Hippocampal formation (tissue), 2 donors: ENCODE results near the gene VCAM1.
"Not testable (repeated sequence)": the region's sequence is repeated elsewhere in the genome, so short reads cannot be mapped to it uniquely, and the experiment has no call there.

Experiments used
- DNase-seq, 2 donors: peaks; one replicate each; lab custom pipeline; 2025; lab: John Stamatoyannopoulos, UW

Gene VCAM1

GRCh38 chr1:100719490-100719889, at the start of gene VCAM1:
VCAM1 (plus strand) TSS chr1:100719742; CDS start chr1:100719861, 119 bp downstream.
- no peak for DNase-seq

GRCh38 chr1:100670083-100670482, 49.5 kb upstream of the VCAM1 start:
- no peak for DNase-seq

- no peak for DNase-seq
These were observed 47.9 kb upstream of the VCAM1 start for GRCh38 chr1:100671601-100672000.

GRCh38 chr1:100683448-100684349, 35.8 kb upstream of the VCAM1 start:
- DNase-seq, result no peak

GRCh38 chr1:100699744-100700143, 19.8 kb upstream of the VCAM1 start:
- DNase-seq, result no peak

- no peak for DNase-seq
These were observed 19.0 kb upstream of the VCAM1 start for GRCh38 chr1:100700586-100700985.

- DNase-seq, result no peak
These were observed 16.5 kb upstream of the VCAM1 start for GRCh38 chr1:100703052-100703451.

GRCh38 chr1:100703716-100704115, 15.8 kb upstream of the VCAM1 start:
- no peak for DNase-seq

GRCh38 chr1:100704473-100704872, 15.1 kb upstream of the VCAM1 start:
- DNase-seq, result no peak

GRCh38 chr1:100706296-100706695, 13.2 kb upstream of the VCAM1 start:
- no peak for DNase-seq

- no peak for DNase-seq
These were observed 12.7 kb upstream of the VCAM1 start for GRCh38 chr1:100706856-100707255.

- DNase-seq, result no peak
These were observed 11.0 kb upstream of the VCAM1 start for GRCh38 chr1:100708476-100709062.

GRCh38 chr1:100710906-100711682, 8.4 kb upstream of the VCAM1 start:
- no peak for DNase-seq

GRCh38 chr1:100713027-100713426, 6.5 kb upstream of the VCAM1 start:
- DNase-seq, result not testable (repeated sequence)

- DNase-seq, result no peak
These were observed 5.9 kb upstream of the VCAM1 start for GRCh38 chr1:100713626-100714025.

- no peak for DNase-seq
These were observed 4.9 kb upstream of the VCAM1 start for GRCh38 chr1:100714599-100714998.

- no peak for DNase-seq
These were observed 2.3 kb upstream of the VCAM1 start for GRCh38 chr1:100717218-100717617.

- no peak for DNase-seq
These were observed 961 bp upstream of the VCAM1 start for GRCh38 chr1:100718581-100718980.

- DNase-seq, result no peak
These were observed 559 bp downstream of the VCAM1 start for GRCh38 chr1:100720101-100720500.

- DNase-seq, result no peak
These were observed 1.2 kb downstream of the VCAM1 start for GRCh38 chr1:100720751-100721150.

- DNase-seq, result no peak
These were observed 2.1 kb downstream of the VCAM1 start for GRCh38 chr1:100721526-100722207.

GRCh38 chr1:100722221-100722620, 2.7 kb downstream of the VCAM1 start:
- DNase-seq, result no peak
